Activated CD8-positive, alpha-beta T cell treated with anti-CD3 and anti-CD28 coated beads for 36 hours (primary cell): Measurements from ENCODE around the gene GTF2H1. TPM values are rescaled to one million over a fixed set of nuclear protein-coding genes. Genes with fewer than 3 reads are reported as not detected.

Experiments
- ATAC-seq: fragments of 200-7000 bp; cut with Tn5 transposase; one replicate; pipeline ENCODE4 v1.10.0; 2021; ENCODE audit warnings: mild to moderate bottlenecking, moderate library complexity
- CTCF ChIA-PET: fragments of 350-600 bp; sonication (Branson Sonifier 250); formaldehyde crosslinking; loops from one replicate; lab custom pipeline; 2021; ENCODE audit warnings: antibody characterized with exemption; lab: Charles Lee
- POLR2A ChIA-PET: fragments of 350-600 bp; sonication (Branson Sonifier 250); formaldehyde crosslinking; loops from one replicate; lab custom pipeline; 2021; ENCODE audit warnings: antibody characterized with exemption; lab: Charles Lee
- DNase-seq: peaks from one replicate; pipeline ENCODE4 v3.0.0-alpha.2; 2020
- H3K27ac Mint-ChIP-seq: one replicate; pipeline ENCODE4 v1.8.0; 2021; ENCODE audit warnings: mild to moderate bottlenecking, mixed read lengths
- H3K27me3 Mint-ChIP-seq: one replicate; pipeline ENCODE4 v1.8.0; 2021; ENCODE audit warnings: mixed read lengths
- H3K36me3 Mint-ChIP-seq: one replicate; pipeline ENCODE4 v1.8.0; 2021; ENCODE audit warnings: low read depth, mixed read lengths
- H3K4me1 Mint-ChIP-seq: one replicate; pipeline ENCODE4 v1.8.0; 2021; ENCODE audit warnings: low read depth, mixed read lengths
- H3K4me3 Mint-ChIP-seq: one replicate; pipeline ENCODE4 v1.8.0; 2021; ENCODE audit warnings: mild to moderate bottlenecking, moderate library complexity, mixed read lengths
- H3K9me3 Mint-ChIP-seq: one replicate; pipeline ENCODE4 v1.8.0; 2021; ENCODE audit warnings: mixed read lengths
- intact Hi-C: fragments of 100-400 bp; cut with micrococcal nuclease; formaldehyde crosslinking; loops from one replicate; pipeline ENCODE4 v1.10.0; 2022
- total RNA-seq, 2 experiments: library from RNA; stranded (reverse); gene quantifications; one replicate each; pipeline ENCODE4 v1.2.3, GENCODE V29; 2021
- TF ChIP-seq, protein P1 (sequence below): fragments of 200-600 bp; IDR thresholded peaks from one replicate; pipeline ENCODE4 v1.8.0; 2022; ENCODE audit warnings: antibody characterized with exemption, mild to moderate bottlenecking

GTF2H1 gene
- total RNA-seq = 10 to 100 TPM; 44.5 to 46.6 TPM

DNA sequence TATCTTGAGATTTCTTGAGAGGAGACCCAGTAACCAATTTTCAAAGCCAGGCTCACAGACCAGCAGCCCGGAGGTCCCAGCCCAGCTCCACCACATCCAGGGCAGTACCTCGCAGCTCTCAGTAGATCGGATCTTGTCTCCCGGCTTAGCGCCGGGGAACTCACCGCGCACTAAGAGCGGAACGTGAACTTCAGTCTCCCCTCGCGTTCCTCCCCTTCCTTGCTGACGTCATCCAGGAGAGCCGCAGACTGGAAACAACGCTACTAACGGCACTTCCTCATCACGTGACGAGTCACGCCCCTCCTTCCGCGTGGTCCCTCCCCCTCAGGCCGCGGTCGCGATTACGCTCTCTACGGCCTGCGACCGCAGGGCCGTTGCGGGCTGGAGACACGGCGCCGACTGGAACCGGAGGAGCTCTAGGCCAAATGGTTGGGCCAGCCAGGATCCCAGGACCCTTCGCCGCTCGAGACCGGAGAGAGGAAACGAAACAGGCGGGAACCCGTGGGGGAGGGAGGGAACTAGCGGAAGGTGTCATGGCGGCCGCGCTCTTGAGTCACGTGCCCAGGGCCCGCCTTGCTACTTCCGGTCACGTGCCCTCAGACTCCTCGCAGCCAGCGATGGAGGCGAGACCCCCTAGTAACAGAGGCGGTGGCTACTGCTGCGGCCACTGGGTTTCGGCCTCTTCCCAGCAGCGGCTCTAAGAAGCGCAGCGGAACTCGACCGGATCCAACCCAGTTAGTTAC, at the start of gene GTF2H1, which contains the start of gene HPS5:
Gene GTF2H1 (plus strand): TSS at position 599 of the 743 bp plus-strand sequence. CDS start 10,508 bp downstream, outside the sequence.
Gene HPS5 (minus strand): TSS at position 172 of the 743 bp plus-strand sequence. CDS start 4,282 bp downstream, outside the sequence.
- H3K27ac Mint-ChIP-seq = peak within 1 kb of the TSS; percentile 100
- H3K4me3 Mint-ChIP-seq = peak within 1 kb of the TSS; percentile 90
- DNase-seq = peak; percentile 97
- no peaks in the 10 kb centered on the region for H3K9me3 Mint-ChIP-seq
- TF ChIP-seq, protein P1, sequence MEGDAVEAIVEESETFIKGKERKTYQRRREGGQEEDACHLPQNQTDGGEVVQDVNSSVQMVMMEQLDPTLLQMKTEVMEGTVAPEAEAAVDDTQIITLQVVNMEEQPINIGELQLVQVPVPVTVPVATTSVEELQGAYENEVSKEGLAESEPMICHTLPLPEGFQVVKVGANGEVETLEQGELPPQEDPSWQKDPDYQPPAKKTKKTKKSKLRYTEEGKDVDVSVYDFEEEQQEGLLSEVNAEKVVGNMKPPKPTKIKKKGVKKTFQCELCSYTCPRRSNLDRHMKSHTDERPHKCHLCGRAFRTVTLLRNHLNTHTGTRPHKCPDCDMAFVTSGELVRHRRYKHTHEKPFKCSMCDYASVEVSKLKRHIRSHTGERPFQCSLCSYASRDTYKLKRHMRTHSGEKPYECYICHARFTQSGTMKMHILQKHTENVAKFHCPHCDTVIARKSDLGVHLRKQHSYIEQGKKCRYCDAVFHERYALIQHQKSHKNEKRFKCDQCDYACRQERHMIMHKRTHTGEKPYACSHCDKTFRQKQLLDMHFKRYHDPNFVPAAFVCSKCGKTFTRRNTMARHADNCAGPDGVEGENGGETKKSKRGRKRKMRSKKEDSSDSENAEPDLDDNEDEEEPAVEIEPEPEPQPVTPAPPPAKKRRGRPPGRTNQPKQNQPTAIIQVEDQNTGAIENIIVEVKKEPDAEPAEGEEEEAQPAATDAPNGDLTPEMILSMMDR = no peak
- no peaks in the 10 kb centered on the region for H3K27me3 Mint-ChIP-seq
- ChIA-PET CTCF (interaction anchor here (1.1 to 3.8 kb wide), 5 partner anchors 9 to 406 kb away, joined by 3 to 26 read pairs (median 4); no protein-coding TSS in a partner anchor), POLR2A (interaction anchor here (0.6 to 3.9 kb wide), 20 partner anchors 9 to 311 kb away, joined by 3 to 69 read pairs (median 3); partner anchors contain the start of genes LDHA and TSG101)
- peaks cover 55% of the 10 kb centered on the region for H3K4me1 Mint-ChIP-seq
- peak; percentile 90 for ATAC-seq
- intact Hi-C loops = loop anchor here (2.0 to 5.0 kb wide), 4 partner anchors 60 to 310 kb away; partner anchors contain the start of genes LDHA, SPTY2D1 and TSG101
- H3K36me3 Mint-ChIP-seq = peaks cover 24% of the 10 kb centered on the region

DNA sequence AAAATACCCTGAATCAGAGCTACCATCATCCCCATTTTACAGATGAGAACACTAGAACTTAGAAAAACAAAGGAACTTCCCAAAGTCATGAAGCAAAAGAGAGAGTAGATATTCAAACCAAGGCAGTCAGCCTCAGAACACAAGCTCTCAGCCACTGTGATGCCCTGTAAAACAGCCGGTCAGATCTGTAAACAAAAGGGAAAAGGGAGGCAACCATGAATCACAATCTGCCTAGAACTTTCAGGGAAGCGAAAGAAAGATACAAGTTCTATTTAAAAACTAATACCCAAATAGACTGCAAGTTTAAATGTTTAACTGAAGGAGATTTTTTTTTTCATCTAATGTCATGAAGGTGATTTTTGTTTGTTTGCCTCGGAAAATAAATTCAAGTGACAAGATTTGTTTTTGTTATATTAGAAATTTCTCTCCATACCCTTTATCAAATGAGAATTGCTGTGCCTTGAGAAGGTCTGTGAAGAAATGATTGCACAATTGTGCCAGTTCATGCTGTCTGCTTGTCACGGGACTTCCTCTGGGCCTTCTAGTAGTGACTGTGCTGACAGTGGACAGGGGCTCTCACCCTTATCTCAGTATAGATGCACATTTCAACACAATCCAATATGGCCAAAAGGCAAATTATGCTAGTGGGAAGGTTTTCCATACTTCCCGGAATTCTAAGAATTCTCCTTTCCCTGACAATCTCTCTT, 44.6 kb upstream of the GTF2H1 start:
- no peak overlapping the region for H3K27ac Mint-ChIP-seq
- H3K36me3 Mint-ChIP-seq = peaks cover 36% of the 10 kb centered on the region
- DNase-seq = no peak
- ChIA-PET CTCF (interaction anchor here (1.1 to 1.2 kb wide), 2 partner anchors 162 to 444 kb away, joined by 3 to 4 read pairs; no protein-coding TSS in a partner anchor), POLR2A (interaction anchor here (0.6 kb wide), 1 partner anchor 19 kb away, joined by 3 read pairs; no protein-coding TSS in a partner anchor)
- H3K4me1 Mint-ChIP-seq = peaks cover 8% of the 10 kb centered on the region
- no peak overlapping the region for H3K4me3 Mint-ChIP-seq
- intact Hi-C loops = no loop called here
- no peak for ATAC-seq
- TF ChIP-seq, protein P1 = no peak
- no peaks in the 10 kb centered on the region for H3K27me3 Mint-ChIP-seq
- no peaks in the 10 kb centered on the region for H3K9me3 Mint-ChIP-seq

DNA sequence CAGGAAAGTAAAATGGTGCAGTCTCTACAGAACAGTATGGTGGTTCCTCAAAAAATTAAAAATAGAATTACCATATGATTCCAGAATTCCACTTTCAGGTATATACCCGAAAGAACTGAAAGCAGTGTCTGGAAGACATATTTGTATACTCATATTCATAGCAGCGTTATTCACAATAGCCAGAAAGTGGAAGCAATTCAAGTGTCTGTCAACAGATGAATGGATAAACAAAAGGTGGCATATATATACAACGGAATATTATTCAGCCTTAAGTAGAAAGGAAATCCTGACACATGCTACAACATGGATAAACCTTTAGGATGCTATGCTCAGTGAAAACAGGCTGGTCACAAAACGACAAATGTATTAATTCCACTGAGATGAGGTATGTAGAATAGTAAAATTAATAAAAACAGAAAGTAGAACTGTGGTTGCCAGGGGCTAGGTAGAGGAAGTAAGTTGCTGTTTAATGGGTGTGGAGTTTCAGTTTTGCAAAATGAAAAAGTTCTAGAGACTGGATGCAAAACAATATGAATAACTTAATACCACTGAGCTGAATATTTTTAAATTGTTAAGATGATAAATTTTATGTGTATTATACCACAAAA, 41.8 kb upstream of the GTF2H1 start:
- no peak for DNase-seq
- intact Hi-C loops = no loop called here
- Mint-ChIP-seq H3K36me3 (peaks cover 41% of the 10 kb centered on the region), H3K4me3 (no peak overlapping the region), H3K27ac (peak overlapping the region; percentile 19), H3K4me1 (peaks cover 8% of the 10 kb centered on the region), H3K9me3 (no peaks in the 10 kb centered on the region), H3K27me3 (no peaks in the 10 kb centered on the region)
- ChIA-PET CTCF (interaction anchor here (1.1 kb wide), 2 partner anchors 36 to 165 kb away, joined by 4 read pairs; no protein-coding TSS in a partner anchor), POLR2A (no interaction called here)
- TF ChIP-seq, protein P1 = no peak
- no peak for ATAC-seq

DNA sequence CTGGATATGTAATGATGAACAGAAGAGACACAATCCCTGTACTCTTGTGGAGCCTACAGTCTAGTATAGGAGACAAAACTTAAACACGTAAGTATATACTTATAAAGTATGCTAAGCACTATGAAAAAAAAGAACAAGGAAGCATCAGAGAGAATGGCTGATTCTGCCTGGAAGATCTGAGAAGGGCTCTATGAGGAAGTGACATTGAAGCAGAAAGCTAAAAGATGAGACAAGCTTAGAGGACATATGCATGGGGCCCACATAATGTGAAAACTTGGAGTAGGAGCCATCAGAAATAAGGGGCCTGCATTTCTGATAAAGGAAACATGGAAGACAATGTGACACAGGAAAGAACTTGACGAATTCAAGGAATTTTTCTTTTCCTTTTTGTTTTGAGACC, 39.7 kb upstream of the GTF2H1 start:
- POLR2A ChIA-PET = interaction anchor here (0.6 kb wide), 1 partner anchor 24 kb away, joined by 3 read pairs; no protein-coding TSS in a partner anchor
- intact Hi-C loops = no loop called here

More for the DNA sequence above, 39.7 kb upstream of the GTF2H1 start:
- TF ChIP-seq, protein P1 = no peak
- H3K9me3 Mint-ChIP-seq = no peaks in the 10 kb centered on the region
- peaks cover 42% of the 10 kb centered on the region for H3K36me3 Mint-ChIP-seq
- no peak overlapping the region for H3K27ac Mint-ChIP-seq
- H3K27me3 Mint-ChIP-seq = no peaks in the 10 kb centered on the region
- CTCF ChIA-PET = interaction anchor here (0.9 to 2.6 kb wide), 2 partner anchors 39 to 167 kb away, joined by 3 to 8 read pairs; no protein-coding TSS in a partner anchor
- H3K4me1 Mint-ChIP-seq = peaks cover 8% of the 10 kb centered on the region
- H3K4me3 Mint-ChIP-seq = no peak overlapping the region
- ATAC-seq = no peak
- DNase-seq = no peak
